M059J (cell line): ENCODE results near the gene SAMD4B. TPM values are rescaled to one million over a fixed set of nuclear protein-coding genes. Genes with fewer than 3 reads are reported as not detected.

Experiments used
- DNase-seq: peaks from one replicate; pipeline ENCODE4 v3.0.0-alpha.2; 2012; ENCODE audit warnings: low read depth
- total RNA-seq: library from RNA; depleted of rRNA; stranded (reverse); fragments of >200 nt; shearing (Covaris generic); gene quantifications from 2 replicates; pipeline ENCODE4 v1.2.3, GENCODE V29; 2014

SAMD4B gene
- total RNA-seq, 1 experiment from 2014 or later = 96.3 TPM

DNA sequence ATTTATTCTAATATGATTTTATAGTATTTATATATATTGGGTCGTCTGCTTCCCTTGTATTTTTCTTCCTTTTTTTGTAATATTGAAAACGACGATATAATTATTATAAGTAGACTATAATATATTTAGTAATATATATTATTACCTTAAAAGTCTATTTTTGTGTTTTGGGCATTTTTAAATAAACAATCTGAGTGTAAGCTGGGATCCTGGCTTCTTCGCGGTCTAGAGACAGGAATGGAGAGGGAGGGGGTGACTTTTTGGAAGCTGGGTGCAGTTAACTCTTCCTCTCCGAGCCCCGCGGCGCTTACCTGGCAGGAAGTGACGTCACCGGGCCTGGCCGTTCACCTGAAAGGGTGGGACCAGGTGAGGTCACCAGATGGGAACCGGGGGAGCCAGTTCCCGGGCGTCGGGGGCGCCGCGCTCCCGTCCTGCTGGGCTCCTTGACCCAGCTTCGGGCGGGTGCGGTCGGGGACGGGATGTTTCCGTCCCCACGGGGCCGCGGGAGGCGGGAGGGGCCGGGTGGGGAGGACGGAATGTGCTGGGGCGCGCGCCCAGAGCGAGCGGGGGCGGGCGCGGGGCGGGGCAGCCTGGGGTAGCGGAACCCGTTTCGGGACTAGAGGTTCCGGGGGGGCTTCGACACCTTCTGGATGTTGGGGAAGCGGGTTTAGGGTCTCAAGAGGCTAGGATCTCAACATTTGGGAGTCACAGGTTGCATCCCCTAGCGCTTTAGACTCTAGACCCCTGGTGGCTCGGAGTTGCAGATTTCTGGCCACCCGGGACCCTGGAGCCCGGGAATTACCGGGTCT lies 67.2 kb downstream of the SAMD4B start:
- peak; percentile 76 for DNase-seq

DNA sequence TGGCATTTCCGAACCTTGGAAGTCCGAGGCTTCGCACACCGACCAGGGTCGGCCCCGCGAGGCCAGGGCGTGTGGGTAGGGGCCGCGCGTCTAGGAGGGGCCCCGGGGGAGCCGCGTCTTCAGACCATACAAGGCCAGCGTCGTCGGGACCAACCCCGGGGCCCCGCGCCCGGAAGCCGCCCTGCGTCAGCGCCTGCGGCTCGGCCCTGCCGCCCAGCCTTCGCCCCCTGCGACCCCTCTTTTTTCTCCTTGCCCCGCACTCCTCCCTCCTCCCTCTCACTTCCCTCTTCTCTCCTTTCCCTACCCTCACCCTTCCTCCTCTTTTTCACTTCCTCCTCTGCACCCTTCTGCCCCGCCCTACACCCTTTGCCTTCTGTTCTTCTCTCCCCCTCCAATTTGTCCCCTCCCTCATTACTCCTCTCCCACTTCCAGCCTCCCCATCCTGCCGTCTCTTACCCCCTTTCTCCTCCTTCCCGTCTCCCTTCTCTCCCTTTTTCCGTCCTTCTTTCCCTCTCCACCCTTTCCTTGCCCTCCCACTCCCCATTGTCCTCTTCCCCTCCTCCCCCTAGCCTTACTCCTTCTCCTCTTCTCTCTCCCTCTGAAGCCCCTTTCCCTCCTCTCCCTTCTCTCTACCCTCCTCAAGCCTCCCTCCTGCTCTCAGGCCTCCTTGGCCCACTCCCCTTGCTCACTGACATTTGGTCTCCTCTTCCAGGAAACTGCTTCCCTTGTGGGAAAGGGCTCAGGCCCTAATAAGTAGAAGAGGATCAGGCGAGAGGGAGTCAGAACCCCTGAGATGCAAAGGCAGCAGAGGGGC lies 68.0 kb downstream of the SAMD4B start:
- DNase-seq = peak; percentile 60

DNA sequence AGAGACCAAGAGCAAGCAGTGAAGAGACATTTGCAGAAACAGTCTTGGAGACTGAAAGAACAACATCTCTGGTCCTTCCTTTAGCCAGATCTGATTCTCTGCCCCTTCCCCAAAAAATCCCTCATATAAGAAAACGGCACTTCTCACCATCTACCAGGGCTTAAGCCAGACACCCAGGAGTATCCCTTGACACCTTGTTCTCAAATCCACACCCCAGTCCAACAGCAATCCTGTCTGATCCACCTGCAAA lies 68.5 kb downstream of the SAMD4B start:
- DNase-seq = no peak

DNA sequence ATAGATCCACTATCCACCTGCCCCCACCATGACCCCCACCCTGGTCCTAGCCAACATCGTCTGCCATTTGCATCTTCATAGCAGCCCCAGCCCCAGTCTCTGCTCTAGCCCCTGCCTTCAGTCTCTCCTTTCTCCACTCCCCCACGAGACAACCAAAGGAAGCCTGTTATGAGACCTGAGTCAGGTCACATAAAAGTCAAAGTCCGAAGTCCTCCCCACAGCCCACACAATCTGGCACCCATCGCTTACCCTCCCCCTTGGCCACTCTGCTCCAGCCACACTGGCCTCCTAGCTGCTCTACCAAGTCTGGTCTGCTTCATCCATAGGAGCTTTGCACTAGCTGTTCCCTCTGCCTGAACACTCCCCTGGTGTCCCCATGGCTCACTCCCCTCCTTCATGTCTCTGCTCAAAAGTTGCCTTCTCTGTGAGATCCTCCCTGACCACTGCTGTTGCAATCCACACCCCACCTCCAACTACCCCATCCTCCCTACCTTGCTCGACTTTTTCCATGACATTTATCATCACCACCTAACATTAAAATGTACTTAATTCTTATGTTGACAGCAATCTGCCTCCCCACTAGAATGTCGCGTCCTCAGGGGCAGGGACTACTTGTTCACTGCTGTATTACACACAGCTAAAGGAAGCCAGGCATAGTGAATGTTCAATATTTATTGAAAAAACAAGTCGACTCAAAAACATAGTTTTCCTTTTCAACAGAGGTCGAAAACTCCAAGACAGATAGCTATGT lies 69.0 kb downstream of the SAMD4B start:
- peak; percentile 45 for DNase-seq

DNA sequence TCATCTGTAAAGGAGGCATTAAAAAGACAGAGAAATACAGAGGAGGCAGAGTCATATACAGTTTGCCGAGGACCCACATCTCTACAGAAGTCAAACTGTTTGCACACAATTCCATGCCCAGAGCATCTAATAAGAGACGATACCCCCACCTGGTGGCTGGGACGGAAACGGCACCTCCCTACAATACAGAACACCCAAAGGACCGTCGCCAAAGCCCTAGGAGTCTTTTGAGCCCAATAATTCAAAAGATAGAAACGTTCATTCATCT lies 69.5 kb downstream of the SAMD4B start:
- peak; percentile 91 for DNase-seq

DNA sequence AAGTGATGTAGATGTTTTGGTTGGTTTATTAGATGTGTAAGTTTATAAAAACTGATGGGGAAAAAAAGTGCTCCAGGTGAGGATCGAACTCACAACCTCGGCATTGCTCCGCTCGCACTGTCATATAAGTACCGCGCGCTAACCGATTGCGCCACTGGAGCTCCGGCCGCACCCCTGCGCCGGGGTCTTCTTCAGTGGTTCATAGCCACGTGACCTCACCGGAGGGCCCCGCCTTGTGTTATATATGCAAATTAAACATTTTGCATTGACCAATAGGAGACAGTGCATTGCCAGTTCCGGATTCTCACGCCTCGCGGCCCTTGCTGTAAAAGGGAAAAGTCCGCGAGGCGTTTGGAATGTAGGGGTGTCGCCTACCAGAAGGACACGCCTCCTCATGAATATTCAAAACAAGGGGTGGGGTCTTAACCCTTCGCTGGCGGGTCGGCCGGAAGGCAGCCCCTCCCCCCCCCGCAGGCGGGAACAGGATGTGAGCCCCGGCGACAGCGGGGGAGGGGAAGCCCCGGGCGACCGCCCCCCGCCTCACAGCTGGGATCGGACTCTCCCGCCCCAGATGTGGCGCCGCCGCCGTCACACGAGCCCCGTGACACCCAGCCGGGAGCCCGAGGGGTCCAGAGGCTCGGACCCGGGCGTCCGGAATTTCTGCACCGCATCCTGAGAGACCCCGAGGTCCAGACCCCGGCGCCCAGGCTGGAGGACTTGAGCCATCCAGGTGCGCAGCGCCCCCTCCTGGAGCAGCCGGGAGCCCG lies 70.1 kb downstream of the SAMD4B start, which contains the start of gene PLEKHG2:
TSS of gene PLEKHG2 (plus strand) at position 570 of the 767 bp plus-strand sequence. CDS start 1,418 bp downstream, outside the sequence.
- peak; percentile 99 for DNase-seq

DNA sequence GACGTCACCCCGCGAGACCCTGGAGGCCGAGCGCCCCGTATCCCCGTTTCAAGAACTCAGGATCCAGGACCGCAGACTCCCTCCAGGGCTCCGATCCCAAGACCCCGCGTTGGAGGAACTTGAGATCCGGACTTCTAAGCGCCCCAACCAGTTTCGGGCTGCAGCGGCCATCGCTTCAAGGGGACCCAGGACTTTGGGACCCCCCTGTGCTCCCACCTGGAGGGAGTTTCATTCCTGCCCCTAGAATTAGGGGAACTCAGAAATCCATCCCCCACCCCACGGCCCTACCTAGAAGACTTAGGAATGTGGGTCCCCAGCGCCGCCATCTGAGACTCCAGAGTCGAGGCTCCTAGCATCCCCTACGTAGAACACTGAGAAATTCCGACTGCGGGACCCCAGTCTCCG lies 70.6 kb downstream of the SAMD4B start:
- DNase-seq = peak; percentile 32

DNA sequence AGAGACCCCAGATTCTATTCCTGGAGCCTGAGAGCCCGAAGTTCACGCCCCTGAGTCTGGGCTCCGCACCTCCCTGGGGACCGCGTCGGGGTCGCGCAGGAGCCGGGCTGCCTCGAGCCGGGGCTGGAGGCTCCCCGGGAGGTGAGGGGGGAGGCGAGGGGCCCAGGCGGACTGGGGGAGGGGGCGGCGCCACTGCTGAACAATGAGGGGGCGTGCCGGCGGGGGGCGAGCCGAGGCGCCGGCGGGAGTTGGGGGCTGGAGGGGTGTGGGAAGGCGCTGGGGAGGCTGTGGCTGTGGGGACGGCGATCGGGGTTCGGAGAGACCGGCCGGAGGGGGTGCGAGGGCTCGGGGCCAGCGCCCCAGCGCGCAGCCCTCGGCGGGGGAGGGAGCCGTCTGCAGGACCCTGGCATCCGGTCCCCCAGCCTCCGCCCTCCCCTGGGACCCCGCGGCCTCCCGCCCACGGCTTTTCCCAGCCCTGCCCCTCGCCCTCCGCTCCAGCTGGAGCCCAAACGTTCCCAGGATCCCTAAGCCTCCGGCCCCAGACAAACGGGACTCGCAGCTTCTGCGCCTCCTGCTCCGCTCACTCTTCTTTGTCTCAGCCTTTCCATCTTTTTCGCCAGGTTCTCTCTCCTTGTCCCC lies 71.2 kb downstream of the SAMD4B start:
- peak; percentile 41 for DNase-seq

DNA sequence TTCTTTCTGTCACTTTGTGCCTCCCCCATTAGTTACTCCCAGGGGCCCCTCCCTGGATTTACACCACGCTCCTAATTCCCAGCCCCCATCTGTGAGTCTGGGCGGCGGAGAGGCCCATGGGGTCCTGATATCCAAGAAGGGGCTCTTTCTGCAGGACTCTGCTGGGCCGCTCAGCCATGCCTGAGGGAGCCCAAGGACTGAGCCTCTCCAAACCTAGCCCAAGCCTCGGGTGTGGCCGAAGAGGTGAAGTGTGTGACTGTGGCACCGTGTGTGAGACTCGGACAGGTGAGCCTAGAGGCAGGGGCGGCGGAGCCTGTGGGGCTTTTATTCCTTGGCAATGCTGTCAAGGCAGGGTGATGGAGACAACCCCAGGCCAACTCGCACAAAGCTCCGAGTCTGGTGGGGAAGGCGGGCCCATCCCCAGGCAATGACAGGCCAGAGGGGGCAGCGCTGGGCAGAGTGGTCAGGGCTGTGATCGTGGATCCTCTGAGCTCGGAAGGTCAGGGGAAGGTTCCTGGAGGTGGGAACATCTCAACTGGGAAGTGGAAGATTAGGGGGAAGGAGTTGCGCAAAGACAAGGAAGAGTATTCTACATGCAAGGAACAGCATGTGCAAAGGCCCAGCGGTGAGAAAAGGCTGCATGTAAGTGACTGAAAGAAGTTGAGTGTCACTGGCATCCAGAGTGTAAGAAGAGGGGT lies 71.8 kb downstream of the SAMD4B start:
- no peak for DNase-seq

DNA sequence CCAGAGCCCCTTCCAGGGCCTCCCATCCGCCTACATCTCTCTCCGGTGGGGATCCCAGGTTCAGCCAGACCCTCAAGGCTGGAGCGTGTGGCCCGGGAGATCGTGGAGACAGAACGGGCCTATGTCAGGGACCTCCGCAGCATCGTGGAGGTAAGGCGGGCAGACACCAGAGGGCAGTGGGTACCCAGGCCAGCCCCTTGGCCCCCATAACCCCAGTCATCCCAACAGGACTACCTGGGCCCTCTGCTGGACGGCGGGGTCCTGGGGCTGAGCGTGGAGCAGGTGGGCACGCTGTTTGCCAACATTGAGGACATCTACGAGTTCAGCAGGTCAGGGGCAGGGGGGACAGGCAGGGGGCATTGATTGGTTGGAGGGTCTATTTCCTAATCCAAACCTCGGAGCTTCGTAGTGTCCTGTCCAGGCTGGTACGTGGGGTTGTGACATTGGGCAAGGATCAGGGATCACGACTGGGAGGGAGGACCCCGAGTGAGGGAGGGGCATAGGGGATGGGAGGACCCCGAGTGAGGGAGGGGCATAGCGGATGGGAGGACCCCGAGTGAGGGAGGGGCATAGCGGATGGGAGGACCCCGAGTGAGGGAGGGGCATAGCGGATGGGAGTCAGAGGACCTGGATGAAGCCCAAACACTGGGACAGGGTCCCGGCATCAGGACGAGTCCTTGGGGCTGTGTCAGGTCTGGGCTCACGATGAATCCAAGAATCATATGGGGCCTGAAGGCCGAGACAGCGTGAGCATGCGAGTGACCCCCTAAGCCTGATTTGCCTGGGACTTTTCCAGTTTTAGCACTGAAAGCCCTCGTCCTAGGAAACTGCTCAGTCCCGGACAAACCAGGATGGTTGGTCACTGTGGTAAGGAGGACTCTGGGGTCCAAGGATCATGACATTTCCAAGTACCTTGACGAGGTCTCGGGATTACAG lies 73.2 kb downstream of the SAMD4B start:
- no peak for DNase-seq

DNA sequence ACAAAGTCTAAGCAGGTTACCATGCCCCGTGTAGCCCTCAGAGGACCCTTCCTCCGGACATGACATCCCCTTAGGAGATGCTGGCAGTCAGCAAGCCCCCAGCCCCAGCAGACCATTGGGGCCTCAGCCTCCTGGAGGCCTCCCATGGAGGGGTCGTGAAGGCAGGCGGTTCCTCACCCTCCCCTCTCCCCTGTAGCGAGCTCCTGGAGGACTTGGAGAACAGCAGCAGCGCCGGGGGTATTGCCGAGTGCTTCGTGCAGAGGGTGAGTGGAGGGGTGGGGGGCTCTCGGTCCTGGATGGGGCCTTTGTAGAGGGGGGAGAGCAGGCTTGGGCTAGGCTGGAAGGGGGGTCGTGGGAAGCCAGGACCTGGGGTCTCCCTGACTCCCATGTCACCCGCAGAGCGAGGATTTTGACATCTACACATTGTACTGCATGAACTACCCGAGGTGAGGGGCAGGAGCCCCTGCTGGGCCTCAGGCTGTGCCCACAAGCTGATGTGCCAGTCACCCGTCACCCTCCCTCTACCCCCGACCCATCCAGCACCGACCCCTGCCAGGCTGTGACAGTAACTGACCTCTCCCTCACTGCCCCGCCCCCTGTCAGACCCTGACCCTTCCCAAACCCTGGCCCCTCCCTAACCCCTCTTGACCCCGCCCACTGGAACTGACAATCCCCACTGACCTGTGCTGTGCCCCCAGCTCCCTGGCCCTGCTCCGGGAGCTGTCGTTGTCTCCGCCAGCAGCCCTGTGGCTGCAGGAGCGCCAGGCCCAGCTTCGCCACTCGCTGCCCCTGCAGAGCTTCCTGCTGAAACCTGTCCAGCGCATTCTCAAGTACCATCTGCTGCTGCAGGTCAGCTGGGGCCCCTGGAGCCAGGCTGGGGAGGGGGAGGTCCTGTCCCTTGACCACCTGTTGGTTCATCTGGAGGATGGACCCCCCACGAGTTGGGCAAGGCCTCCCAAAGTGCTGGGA lies 74.2 kb downstream of the SAMD4B start:
- no peak for DNase-seq

DNA sequence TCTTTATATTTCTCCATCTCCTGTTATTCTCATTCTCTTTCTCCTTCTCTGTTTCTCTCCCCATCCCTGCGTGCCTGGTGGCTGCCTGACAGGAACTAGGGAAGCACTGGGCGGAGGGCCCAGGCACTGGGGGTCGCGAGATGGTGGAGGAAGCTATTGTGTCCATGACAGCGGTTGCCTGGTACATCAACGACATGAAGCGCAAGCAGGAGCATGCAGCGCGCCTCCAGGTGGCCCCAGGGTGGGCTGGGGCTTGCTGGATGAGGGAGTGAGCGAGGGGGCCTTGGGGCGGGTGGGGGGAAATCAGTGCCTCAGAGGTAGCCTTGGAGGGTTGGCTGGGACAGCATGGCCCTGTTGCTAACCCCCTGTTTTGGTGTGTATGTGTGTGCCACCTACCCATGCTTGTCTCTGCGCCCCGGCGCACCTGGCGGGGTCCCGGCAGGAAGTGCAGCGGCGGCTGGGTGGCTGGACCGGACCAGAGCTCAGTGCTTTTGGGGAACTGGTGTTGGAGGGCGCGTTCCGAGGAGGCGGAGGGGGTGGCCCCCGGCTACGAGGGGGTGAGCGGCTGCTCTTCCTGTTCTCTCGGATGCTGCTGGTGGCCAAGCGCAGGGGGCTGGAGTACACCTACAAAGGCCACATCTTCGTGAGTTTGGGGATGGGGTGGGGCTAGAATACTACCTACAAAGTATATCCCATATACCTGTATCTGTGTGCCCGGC lies 75.4 kb downstream of the SAMD4B start:
- no peak for DNase-seq

DNA sequence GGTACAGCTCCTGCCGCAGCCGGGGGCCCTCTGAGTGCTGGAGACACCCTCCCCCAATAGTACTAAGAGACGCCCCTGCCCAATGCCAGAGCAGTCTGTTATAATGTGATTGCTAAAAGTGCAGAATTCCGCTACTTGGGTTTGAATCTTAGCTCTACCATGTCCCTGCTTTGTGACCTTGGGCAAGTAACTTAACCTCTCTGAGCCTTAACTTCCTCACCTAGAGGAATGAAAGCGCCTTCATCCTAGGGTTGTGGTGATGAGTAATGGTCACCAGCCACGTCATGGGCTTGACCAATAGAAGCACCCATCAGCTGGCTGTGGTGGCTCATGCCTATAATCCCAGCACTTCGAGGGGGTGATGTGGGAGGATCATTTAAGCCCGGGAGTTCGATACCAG lies 76.8 kb downstream of the SAMD4B start:
- DNase-seq = no peak

DNA sequence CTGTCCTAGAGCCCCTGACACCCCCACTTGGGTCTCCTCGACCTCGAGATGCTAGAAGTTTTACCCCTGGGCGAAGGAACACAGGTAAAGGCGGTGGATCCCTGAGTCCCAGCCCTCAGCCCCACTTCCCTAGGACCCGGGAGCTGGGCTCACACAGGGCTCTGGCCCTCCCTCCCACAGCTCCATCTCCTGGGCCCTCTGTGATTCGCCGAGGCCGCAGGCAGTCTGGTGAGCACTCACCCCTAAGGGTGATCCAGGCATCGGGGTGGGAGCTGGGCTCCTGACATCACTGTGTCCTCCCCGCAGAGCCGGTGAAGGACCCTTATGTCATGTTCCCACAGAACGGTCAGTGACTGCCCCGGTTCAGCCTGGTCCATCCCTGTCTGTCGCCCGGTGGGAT lies 78.5 kb downstream of the SAMD4B start:
- no peak for DNase-seq

DNA sequence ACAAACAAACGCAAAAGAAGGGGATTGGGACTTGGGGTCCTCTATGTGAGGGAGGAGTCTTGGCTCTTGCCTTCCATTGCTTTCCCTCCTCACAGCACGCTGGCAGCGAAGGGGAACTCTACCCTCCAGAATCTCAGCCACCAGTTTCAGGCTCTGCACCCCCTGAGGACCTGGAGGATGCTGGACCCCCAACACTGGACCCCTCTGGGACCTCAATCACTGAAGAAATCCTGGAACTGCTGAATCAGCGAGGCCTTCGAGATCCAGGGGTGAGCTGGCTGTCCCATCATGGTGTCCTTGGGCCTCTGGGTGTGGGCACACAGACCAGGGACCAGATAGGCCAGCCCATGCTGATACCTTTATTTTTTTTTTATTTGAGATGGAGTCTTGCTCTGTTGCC lies 79.8 kb downstream of the SAMD4B start:
- no peak for DNase-seq

DNA sequence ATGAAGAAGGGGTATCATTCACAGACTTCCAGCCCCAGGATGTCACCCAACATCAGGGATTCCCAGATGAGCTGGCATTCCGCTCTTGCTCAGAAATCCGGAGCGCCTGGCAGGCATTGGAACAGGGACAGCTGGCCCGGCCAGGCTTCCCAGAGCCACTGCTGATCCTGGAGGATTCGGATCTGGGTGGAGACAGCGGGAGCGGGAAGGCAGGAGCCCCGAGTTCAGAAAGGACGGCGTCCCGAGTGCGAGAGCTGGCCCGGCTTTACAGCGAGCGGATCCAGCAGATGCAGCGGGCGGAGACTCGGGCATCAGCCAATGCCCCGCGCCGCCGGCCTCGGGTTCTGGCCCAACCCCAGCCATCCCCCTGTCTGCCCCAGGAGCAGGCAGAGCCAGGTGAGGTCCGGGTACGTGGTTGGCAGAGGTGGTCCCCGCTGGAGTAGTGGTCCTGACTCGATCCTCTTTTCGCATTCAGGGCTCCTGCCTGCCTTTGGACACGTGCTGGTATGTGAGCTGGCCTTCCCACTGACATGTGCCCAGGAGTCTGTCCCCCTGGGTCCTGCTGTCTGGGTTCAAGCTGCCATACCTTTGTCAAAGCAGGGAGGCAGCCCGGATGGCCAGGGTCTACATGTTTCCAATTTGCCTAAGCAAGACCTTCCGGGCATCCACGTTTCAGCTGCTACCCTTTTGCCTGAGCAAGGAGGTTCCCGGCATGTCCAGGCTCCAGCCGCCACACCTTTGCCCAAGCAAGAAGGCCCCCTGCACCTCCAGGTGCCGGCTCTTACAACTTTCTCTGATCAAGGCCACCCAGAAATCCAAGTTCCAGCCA lies 81.3 kb downstream of the SAMD4B start:
- no peak for DNase-seq

DNA sequence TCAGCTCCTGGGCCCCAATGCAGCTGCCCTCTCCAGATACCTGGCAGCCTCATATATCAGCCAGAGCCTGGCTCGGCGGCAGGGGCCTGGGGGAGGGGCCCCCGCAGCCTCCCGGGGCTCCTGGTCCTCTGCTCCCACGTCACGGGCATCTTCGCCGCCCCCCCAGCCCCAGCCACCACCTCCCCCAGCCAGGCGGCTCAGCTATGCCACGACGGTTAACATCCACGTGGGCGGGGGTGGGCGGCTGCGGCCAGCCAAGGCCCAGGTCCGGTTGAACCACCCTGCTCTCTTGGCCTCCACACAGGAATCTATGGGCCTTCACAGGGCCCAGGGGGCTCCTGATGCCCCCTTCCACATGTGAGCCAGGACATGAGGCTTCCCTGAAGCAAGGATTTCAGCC lies 82.7 kb downstream of the SAMD4B start:
- DNase-seq = no peak
